CD4-positive, alpha-beta T cell treated with Interleukin-15 for 1 hour (primary cell): ENCODE measurements around the gene ZNF862.

Experiments
- DNase-seq: peaks from one replicate; pipeline ENCODE4 v3.0.0-alpha.2; 2020

ZNF862 gene

GRCh38 chr7:149811831-149812490, 26.2 kb upstream of the ZNF862 start:
- DNase-seq, result no peak

- no peak for DNase-seq
These were observed 24.7 kb upstream of the ZNF862 start for GRCh38 chr7:149813254-149814035.

- no peak for DNase-seq
These were observed 23.7 kb upstream of the ZNF862 start for GRCh38 chr7:149814494-149814893.

GRCh38 chr7:149815121-149815520, 23.1 kb upstream of the ZNF862 start:
- no peak for DNase-seq

- no peak for DNase-seq
These were observed 22.4 kb upstream of the ZNF862 start for GRCh38 chr7:149815661-149816266.

- no peak for DNase-seq
These were observed 21.9 kb upstream of the ZNF862 start for GRCh38 chr7:149816267-149816751.

GRCh38 chr7:149816794-149817193, 21.4 kb upstream of the ZNF862 start:
- no peak for DNase-seq

- no peak for DNase-seq
These were observed 20.8 kb upstream of the ZNF862 start for GRCh38 chr7:149817301-149817771.

- no peak for DNase-seq
These were observed 20.2 kb upstream of the ZNF862 start for GRCh38 chr7:149817836-149818535.

- DNase-seq, result no peak
These were observed 19.7 kb upstream of the ZNF862 start for GRCh38 chr7:149818536-149818840.

- no peak for DNase-seq
These were observed 18.8 kb upstream of the ZNF862 start for GRCh38 chr7:149819141-149819960.

GRCh38 chr7:149819961-149820340, 18.2 kb upstream of the ZNF862 start:
- DNase-seq, result no peak

- no peak for DNase-seq
These were observed 17.5 kb upstream of the ZNF862 start for GRCh38 chr7:149820622-149821190.

- no peak for DNase-seq
These were observed 16.7 kb upstream of the ZNF862 start for GRCh38 chr7:149821191-149822148.

- DNase-seq, result peak; percentile 10
These were observed 15.7 kb upstream of the ZNF862 start for GRCh38 chr7:149822353-149822943.

GRCh38 chr7:149823191-149823630, 15.0 kb upstream of the ZNF862 start:
- DNase-seq, result no peak

GRCh38 chr7:149823631-149824199, 14.5 kb upstream of the ZNF862 start:
- peak; percentile 15 for DNase-seq

GRCh38 chr7:149824301-149824741, 13.9 kb upstream of the ZNF862 start:
- no peak for DNase-seq

- DNase-seq, result peak; percentile 14
These were observed 13.2 kb upstream of the ZNF862 start for GRCh38 chr7:149824748-149825566.
